ENCODE data around the gene OPN3. TPM values are rescaled to one million over a fixed set of nuclear protein-coding genes. Genes with fewer than 3 reads are reported as not detected.

The OPN3 gene
- total RNA-seq, 1 donor from 2014 or later, result 15.5 TPM

GRCh38 chr1:241548008-241548407, 92.2 kb downstream of the OPN3 start:
- DNase-seq (ENCODE audit: extremely low spot score in 2 of 2), result no peak
- no peaks in the 10 kb centered on the region for H3K27me3 ChIP-seq
- H3K9me3 ChIP-seq, result no peaks in the 10 kb centered on the region
- H3K4me3 ChIP-seq, result no peak overlapping the region
- H3K4me1 ChIP-seq, result no peaks in the 10 kb centered on the region
- H3K27ac ChIP-seq, result no peak overlapping the region
- H3K36me3 ChIP-seq, result no peaks in the 10 kb centered on the region
- intact Hi-C loops (cut with DNase I), result no loop called here
- TF ChIP-seq POLR2AphosphoS5 (IDR thresholded peaks at IDR 0.05; ENCODE audit: insufficient read depth in 1 of 2, low read depth in 1 of 2) (no peak), POLR2A (IDR thresholded peaks at IDR 0.05) (no peak)
- TF ChIP-seq, protein P1, sequence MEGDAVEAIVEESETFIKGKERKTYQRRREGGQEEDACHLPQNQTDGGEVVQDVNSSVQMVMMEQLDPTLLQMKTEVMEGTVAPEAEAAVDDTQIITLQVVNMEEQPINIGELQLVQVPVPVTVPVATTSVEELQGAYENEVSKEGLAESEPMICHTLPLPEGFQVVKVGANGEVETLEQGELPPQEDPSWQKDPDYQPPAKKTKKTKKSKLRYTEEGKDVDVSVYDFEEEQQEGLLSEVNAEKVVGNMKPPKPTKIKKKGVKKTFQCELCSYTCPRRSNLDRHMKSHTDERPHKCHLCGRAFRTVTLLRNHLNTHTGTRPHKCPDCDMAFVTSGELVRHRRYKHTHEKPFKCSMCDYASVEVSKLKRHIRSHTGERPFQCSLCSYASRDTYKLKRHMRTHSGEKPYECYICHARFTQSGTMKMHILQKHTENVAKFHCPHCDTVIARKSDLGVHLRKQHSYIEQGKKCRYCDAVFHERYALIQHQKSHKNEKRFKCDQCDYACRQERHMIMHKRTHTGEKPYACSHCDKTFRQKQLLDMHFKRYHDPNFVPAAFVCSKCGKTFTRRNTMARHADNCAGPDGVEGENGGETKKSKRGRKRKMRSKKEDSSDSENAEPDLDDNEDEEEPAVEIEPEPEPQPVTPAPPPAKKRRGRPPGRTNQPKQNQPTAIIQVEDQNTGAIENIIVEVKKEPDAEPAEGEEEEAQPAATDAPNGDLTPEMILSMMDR (IDR thresholded peaks at IDR 0.05), result no peak

Other genes with a start within 250 kb of the OPN3 start
- 33.6 TPM for gene FH, start 120.6 kb downstream of the OPN3 start, total RNA-seq
- 4.7 TPM for gene KMO, start 108.0 kb downstream of the OPN3 start, total RNA-seq
- 11.3 TPM for gene CHML, start within 50 bp of the OPN3 start, total RNA-seq
- gene WDR64, start 11.9 kb upstream of the OPN3 start, total RNA-seq, result not detected
- gene EXO1, start 207.8 kb upstream of the OPN3 start, total RNA-seq, result 10.6 TPM

Data from vagina (tissue), 2 donors.